Body of pancreas (tissue), 4 donors: ENCODE data around the gene HMCN1. TPM values are rescaled to one million over a fixed set of nuclear protein-coding genes. Genes with fewer than 3 reads are reported as not detected.

ENCODE experiments used
- ATAC-seq: fragments of 150-250 bp; one replicate; pipeline ENCODE4 v1.9.1; 2016
- DNase-seq, 4 donors: peaks; one replicate each; pipeline ENCODE4 v3.0.0-alpha.2; 2019
- H3K27ac ChIP-seq, 4 donors: fragments of 200-600 bp; sonication (generic); 1 replicate in 3 of 4; 2 replicates in 1 of 4; pipeline versions ENCODE4 v1.5.1 to v1.6.1; 2016 to 2019; ENCODE audit warnings: mild to moderate bottlenecking in 1 of 4, mixed read lengths in 1 of 4, moderate library complexity in 1 of 4
- H3K27me3 ChIP-seq, 2 donors: fragments of 200-600 bp; sonication (generic); one replicate each; pipeline ENCODE4 v1.6.0; 2016; ENCODE audit warnings: mild to moderate bottlenecking in 1 of 2
- H3K36me3 ChIP-seq, 2 donors: fragments of 200-600 bp; sonication (generic); replicated peaks in 1 of 2; 2 replicates each; pipeline ENCODE4 v1.5.1; 2016; ENCODE audit warnings: low read depth in 2 of 2; ENCODE audit not compliant: insufficient read depth in 1 of 2
- H3K4me1 ChIP-seq: fragments of 200-600 bp; sonication (generic); one replicate; pipeline ENCODE4 v1.6.0; 2016
- H3K4me3 ChIP-seq, 2 donors: fragments of 200-600 bp; sonication (generic); 1 replicate in 1 of 2; 2 replicates in 1 of 2; pipeline ENCODE4 v1.5.1; 2016 to 2019
- H3K9me3 ChIP-seq, 3 donors: fragments of 200-600 bp; sonication (generic); 1 replicate in 2 of 3; 2 replicates in 1 of 3; pipeline ENCODE4 v1.5.1; 2016
- POLR2A ChIP-seq, 3 donors: fragments of 450-650 bp; IDR thresholded peaks; one replicate each; pipeline ENCODE4 v1.6.1; 2016; ENCODE audit warnings: antibody characterized with exemption in 3 of 3, mild to moderate bottlenecking in 2 of 3
- WGBS, 2 donors: methylation state at CpG; one replicate each; pipeline ENCODE4 v1.1.5; 2017; 5-methylcytosine and 5-hydroxymethylcytosine counted together
- intact Hi-C: fragments of 100-400 bp; cut with DNase I; formaldehyde crosslinking; loops from one replicate; pipeline ENCODE4 v1.15.1; 2023
- total RNA-seq, 2 donors: library from RNA; depleted of rRNA; stranded (reverse); fragments of >200 nt; gene quantifications; one replicate each; pipeline ENCODE4 v1.1.0, GENCODE V29; 2016
- TF ChIP-seq, protein P1 (sequence below), 7 experiments: fragments of 450-650 bp in 4 of 7; fragments of 200-600 bp in 3 of 7; sonication (generic) in 3 of 7; IDR thresholded peaks; one replicate each; pipeline ENCODE4 v1.5.1; 2016 to 2019; ENCODE audit warnings: antibody characterized with exemption in 7 of 7

The HMCN1 gene
- total RNA-seq, 2 donors from 2014 or later = 2.1 to 2.3 TPM

DNA sequence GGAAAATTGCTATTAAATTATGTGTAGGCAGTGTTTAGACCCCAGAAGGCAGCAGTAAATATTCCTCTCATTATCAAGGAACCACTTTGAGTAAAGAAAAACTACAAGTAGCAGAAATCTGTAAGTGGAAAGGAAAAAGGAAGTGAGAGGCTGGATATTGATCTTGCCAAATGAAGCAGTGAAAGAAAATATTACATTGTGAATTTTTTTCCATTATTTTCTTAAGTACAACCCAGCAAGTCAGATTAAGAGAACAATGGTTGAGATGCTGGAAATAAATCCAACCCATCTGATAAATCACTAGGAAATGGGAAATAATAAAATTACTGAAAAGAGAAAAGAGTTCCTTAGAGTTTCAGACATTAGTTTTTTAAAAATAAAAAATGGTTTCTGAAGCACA is 106.7 kb downstream of the HMCN1 start:
- no peaks in the 10 kb centered on the region for H3K36me3 ChIP-seq
- DNase-seq (no peak), ATAC-seq (no peak)
- H3K27ac ChIP-seq = no peak overlapping the region
- no peaks in the 10 kb centered on the region for H3K27me3 ChIP-seq
- intact Hi-C loops = no loop called here
- TF ChIP-seq, protein P1, sequence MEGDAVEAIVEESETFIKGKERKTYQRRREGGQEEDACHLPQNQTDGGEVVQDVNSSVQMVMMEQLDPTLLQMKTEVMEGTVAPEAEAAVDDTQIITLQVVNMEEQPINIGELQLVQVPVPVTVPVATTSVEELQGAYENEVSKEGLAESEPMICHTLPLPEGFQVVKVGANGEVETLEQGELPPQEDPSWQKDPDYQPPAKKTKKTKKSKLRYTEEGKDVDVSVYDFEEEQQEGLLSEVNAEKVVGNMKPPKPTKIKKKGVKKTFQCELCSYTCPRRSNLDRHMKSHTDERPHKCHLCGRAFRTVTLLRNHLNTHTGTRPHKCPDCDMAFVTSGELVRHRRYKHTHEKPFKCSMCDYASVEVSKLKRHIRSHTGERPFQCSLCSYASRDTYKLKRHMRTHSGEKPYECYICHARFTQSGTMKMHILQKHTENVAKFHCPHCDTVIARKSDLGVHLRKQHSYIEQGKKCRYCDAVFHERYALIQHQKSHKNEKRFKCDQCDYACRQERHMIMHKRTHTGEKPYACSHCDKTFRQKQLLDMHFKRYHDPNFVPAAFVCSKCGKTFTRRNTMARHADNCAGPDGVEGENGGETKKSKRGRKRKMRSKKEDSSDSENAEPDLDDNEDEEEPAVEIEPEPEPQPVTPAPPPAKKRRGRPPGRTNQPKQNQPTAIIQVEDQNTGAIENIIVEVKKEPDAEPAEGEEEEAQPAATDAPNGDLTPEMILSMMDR (IDR thresholded peaks at IDR 0.05) = no peak
- no peak for TF ChIP-seq POLR2A (IDR thresholded peaks at IDR 0.05)
- no peaks in the 10 kb centered on the region for H3K9me3 ChIP-seq
- peaks cover 6% of the 10 kb centered on the region for H3K4me1 ChIP-seq
- no peak overlapping the region for H3K4me3 ChIP-seq

DNA sequence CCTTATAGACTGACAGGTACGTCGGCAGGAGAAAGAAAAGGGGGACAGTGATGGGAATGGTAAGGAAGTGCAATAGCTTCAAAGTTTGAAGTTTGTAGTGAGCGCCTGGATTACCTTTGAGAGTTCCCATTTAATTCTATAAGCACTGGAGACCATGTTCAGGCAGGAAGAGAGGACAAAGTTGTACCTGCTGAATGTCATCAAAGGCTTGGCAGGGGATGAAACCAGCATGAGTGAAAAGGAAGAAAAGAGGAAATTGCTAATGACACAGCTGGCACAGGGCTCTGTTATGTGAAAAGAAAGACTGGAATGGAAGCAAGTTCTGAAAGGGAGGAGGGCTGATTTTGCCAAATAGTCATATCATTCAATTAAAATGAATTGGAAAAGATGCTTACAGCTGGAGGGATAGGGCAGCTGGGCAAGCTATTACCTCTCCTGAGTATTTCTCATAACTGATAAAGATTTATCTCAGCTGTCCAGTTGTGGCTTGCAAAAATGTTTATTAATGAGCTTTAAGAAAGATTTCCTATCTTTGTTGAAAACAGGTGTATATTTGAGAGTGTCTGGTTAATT is 109.2 kb downstream of the HMCN1 start:
- intact Hi-C loops = no loop called here
- H3K4me1 ChIP-seq = peaks cover 10% of the 10 kb centered on the region
- WGBS, 2 donors = 48 to 54% methylated on average over 3 of the region's 3 CpGs

DNA sequence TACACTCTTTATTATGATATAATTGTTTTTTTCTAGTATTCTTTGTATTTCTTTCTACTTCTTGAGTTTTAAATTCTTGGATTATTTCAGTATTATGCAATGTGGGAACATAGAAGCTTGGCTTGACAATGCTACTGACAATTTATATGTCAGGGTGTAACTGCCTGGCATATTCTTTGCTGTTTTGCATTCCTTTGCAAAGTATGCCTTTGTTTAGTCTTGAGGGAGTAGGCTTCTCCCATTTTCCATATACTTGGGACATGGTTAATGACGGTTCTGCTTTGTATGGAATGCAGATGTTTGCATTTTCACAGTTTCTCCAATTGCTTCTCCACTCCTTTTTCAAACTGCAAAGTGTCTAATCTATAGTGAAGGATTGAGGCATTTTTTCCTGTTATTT is 109.8 kb downstream of the HMCN1 start:
- Histone ChIP-seq H3K9me3 (no peaks in the 10 kb centered on the region), H3K4me3 (no peak overlapping the region), H3K4me1 (peaks cover 10% of the 10 kb centered on the region), H3K27me3 (no peaks in the 10 kb centered on the region), H3K27ac (no peak overlapping the region), H3K36me3 (no peaks in the 10 kb centered on the region)
- DNase-seq = no peak
- no peak for ATAC-seq
- 84% methylated on average over 1 of the region's 1 CpG for WGBS, 2 donors
- no peak for TF ChIP-seq POLR2A (IDR thresholded peaks at IDR 0.05)
- TF ChIP-seq, protein P1 (IDR thresholded peaks at IDR 0.05) = no peak
- intact Hi-C loops = no loop called here

More for the DNA sequence above, 109.2 kb downstream of the HMCN1 start:
- TF ChIP-seq, protein P1 (IDR thresholded peaks at IDR 0.05) = no peak
- no peak for TF ChIP-seq POLR2A (IDR thresholded peaks at IDR 0.05)
- Histone ChIP-seq H3K36me3 (no peaks in the 10 kb centered on the region), H3K27ac (no peak overlapping the region), H3K4me3 (no peak overlapping the region), H3K9me3 (no peaks in the 10 kb centered on the region), H3K27me3 (no peaks in the 10 kb centered on the region)
- no peak for ATAC-seq
- no peak for DNase-seq

DNA sequence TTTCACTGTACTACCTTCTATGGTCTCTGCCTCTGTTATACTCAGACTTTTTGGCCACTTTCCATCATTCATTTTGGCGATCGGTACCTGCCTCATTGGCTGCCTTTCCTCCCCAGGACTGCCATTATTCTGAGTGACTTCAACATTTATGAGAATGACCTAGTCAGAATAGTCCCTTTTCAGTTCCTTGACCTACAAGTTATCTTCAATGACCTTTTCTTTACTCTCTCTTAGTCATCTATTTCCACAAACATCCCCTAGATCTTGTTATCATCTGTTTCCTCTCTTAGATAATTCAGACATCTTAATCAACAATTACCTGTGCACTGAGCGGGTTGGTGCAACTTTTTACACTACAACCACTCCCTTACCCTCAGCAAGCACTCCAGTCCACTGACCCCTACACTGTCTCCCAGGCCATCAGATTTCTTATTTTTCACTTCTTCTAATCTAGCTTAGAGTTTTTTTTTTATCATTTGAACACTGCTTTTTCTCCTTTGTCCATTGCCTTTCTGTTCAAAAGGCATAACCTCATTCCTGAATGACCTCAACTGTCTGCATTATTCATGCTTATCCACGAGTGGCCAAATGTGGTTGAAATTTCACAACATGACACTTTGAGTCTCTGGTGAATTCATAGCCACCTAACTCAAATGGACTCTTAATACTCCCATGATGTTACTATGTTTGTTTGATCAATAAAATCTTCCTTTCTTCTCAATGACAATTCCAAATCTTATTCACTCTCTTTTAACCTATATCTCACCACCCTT is 112.7 kb downstream of the HMCN1 start:
- ATAC-seq = no peak

More for the DNA sequence above, 112.7 kb downstream of the HMCN1 start:
- no peak overlapping the region for H3K4me3 ChIP-seq
- H3K4me1 ChIP-seq = peaks cover 10% of the 10 kb centered on the region
- TF ChIP-seq, protein P1 (IDR thresholded peaks at IDR 0.05) = no peak
- no peak for TF ChIP-seq POLR2A (IDR thresholded peaks at IDR 0.05)
- H3K27me3 ChIP-seq = no peaks in the 10 kb centered on the region
- no peaks in the 10 kb centered on the region for H3K36me3 ChIP-seq
- no peak overlapping the region for H3K27ac ChIP-seq
- 68 to 74% methylated on average over 4 of the region's 4 CpGs for WGBS, 2 donors
- intact Hi-C loops = no loop called here
- H3K9me3 ChIP-seq = no peaks in the 10 kb centered on the region
- no peak for DNase-seq
